ENCODE measurements around the gene CARD6. TPM values are rescaled to one million over a fixed set of nuclear protein-coding genes. Genes with fewer than 3 reads are reported as not detected.

Gene CARD6
- total RNA-seq, 1 donor from 2014 or later = 2.1 TPM

- Mint-ChIP-seq H3K9me3 (no peaks in the 10 kb centered on the region), H3K4me3 (peak overlapping the region; percentile 95), H3K36me3 (ENCODE audit: low read depth) (peaks cover 74% of the 10 kb centered on the region), H3K27me3 (ENCODE audit: insufficient read depth) (no peaks in the 10 kb centered on the region), H3K4me1 (ENCODE audit: low read depth) (peaks cover 78% of the 10 kb centered on the region), H3K27ac (peak overlapping the region; percentile 71)
- DNase-seq (ENCODE audit: low spot score) = no peak
- intact Hi-C loops (cut with micrococcal nuclease) = loop anchor here (1.0 to 10.0 kb wide), 7 partner anchors 33 to 1757 kb away; partner anchors contain the start of genes OXCT1, PRKAA1, RICTOR and RIMOC1
These were observed 9.6 kb upstream of the CARD6 start for GRCh38 chr5:40831346-40832210.

GRCh38 chr5:40832345-40832744 is 8.8 kb upstream of the CARD6 start:
- Mint-ChIP-seq H3K4me1 (ENCODE audit: low read depth) (peaks cover 72% of the 10 kb centered on the region), H3K9me3 (no peaks in the 10 kb centered on the region), H3K4me3 (peak overlapping the region; percentile 95), H3K27ac (peak overlapping the region; percentile 71), H3K36me3 (ENCODE audit: low read depth) (peaks cover 72% of the 10 kb centered on the region), H3K27me3 (ENCODE audit: insufficient read depth) (no peaks in the 10 kb centered on the region)
- no peak for DNase-seq (ENCODE audit: low spot score)
- intact Hi-C loops (cut with micrococcal nuclease) = loop anchor here (1.0 to 10.0 kb wide), 7 partner anchors 34 to 1758 kb away; partner anchors contain the start of genes OXCT1, PRKAA1, RICTOR and RIMOC1

DNA sequence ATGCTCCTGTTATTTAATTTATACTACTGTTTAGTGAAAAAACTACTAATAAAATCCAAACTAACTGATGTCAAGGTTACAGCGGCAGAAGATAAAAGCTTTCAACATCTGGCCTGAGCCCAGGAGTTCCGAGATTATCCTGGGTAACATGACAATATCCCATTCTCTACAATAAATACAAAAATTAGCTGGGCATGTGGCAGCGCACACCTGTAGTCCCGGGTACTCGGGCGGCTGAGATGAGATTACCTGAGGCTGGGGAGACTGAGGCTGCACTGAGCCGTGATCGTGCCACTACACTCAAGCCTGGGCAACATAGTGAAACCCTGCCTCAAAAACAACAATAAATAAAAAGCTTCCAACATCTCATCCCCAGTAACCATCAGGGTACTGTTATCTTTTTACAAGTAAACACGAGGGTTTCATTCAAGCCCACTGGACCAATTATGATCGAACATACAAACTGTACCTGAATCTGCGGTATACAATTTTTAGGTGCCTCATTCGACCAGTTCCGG is 7.4 kb upstream of the CARD6 start:
- Mint-ChIP-seq H3K9me3 (no peaks in the 10 kb centered on the region), H3K4me3 (peak overlapping the region; percentile 95), H3K4me1 (ENCODE audit: low read depth) (peaks cover 58% of the 10 kb centered on the region), H3K27ac (peak overlapping the region; percentile 90), H3K27me3 (ENCODE audit: insufficient read depth) (no peaks in the 10 kb centered on the region), H3K36me3 (ENCODE audit: low read depth) (peaks cover 58% of the 10 kb centered on the region)
- no peak for DNase-seq (ENCODE audit: low spot score)
- intact Hi-C loops (cut with micrococcal nuclease) = loop anchor here (2.0 to 10.0 kb wide), 8 partner anchors 45 to 1759 kb away; partner anchors contain the start of genes OXCT1, PTGER4, RICTOR and RIMOC1

DNA sequence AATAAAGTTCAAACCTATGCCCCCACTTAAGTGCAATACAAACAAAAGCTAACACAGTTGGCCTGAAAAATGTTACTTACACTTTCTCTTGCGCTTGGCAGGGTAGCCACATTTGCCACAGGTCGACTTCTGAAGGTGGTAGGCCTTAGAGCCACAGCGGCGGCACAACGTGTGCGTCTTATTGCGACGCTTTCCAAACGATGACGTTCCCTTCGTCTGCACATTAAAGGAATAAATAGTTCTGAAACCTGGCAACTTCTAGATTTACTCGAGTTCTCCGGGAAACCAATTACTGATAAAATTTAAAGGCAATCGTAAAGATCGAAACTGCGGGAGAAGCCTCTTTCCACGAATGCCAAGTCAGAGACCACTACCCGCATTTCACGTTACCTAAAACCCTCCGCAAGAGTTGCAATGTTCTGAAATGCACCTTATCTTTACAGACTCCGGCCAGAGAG is 6.7 kb upstream of the CARD6 start:
- H3K27me3 Mint-ChIP-seq (ENCODE audit: insufficient read depth) = no peaks in the 10 kb centered on the region
- peak overlapping the region; percentile 90 for H3K27ac Mint-ChIP-seq
- peaks cover 51% of the 10 kb centered on the region for H3K36me3 Mint-ChIP-seq (ENCODE audit: low read depth)
- peak; percentile 36 for DNase-seq (ENCODE audit: low spot score)
- H3K4me1 Mint-ChIP-seq (ENCODE audit: low read depth) = peaks cover 51% of the 10 kb centered on the region
- H3K9me3 Mint-ChIP-seq = no peaks in the 10 kb centered on the region
- intact Hi-C loops (cut with micrococcal nuclease) = loop anchor here (2.0 to 10.0 kb wide), 8 partner anchors 44 to 1760 kb away; partner anchors contain the start of genes OXCT1, PTGER4, RICTOR and RIMOC1
- H3K4me3 Mint-ChIP-seq = peak overlapping the region; percentile 95

GRCh38 chr5:40834849-40835787 is 6.0 kb upstream of the CARD6 start, which contains the start of gene RPL37:
Gene RPL37, minus strand, starts transcription at chr5:40835222. Its CDS starts 37 bp downstream, at chr5:40835185.
- Mint-ChIP-seq H3K36me3 (ENCODE audit: low read depth) (peaks cover 46% of the 10 kb centered on the region), H3K27ac (peak within 1 kb of the TSS; percentile 90), H3K9me3 (no peaks in the 10 kb centered on the region), H3K27me3 (ENCODE audit: insufficient read depth) (no peaks in the 10 kb centered on the region), H3K4me3 (peak within 1 kb of the TSS; percentile 95), H3K4me1 (ENCODE audit: low read depth) (peaks cover 45% of the 10 kb centered on the region)
- DNase-seq (ENCODE audit: low spot score) = peak; percentile 89
- intact Hi-C loops (cut with micrococcal nuclease) = loop anchor here (1.0 to 10.0 kb wide), 12 partner anchors 22 to 1760 kb away; partner anchors contain the start of genes OXCT1, PTGER4, RICTOR and RIMOC1

DNA sequence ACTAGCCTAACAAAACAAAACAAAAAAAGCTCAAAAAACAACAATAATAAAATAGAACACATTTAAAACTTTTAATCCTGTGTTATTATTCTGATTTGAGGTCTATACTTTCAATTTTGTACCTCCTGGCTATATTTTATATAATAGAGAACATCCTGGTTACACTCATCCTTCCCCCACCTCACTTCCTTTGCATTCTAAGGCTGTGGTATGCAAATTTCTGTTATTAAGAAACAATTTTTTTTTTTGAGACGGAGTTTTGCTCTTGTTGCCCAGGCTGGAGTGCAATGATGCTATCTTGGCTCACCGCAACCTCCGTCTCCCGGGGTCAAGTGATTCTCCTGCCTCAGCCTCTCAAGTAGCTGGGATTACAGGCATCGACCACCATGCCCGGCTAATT is 3.1 kb upstream of the CARD6 start:
- peaks cover 21% of the 10 kb centered on the region for H3K36me3 Mint-ChIP-seq (ENCODE audit: low read depth)
- H3K4me3 Mint-ChIP-seq = no peak overlapping the region
- no peak overlapping the region for H3K27ac Mint-ChIP-seq
- H3K9me3 Mint-ChIP-seq = no peaks in the 10 kb centered on the region
- H3K4me1 Mint-ChIP-seq (ENCODE audit: low read depth) = peaks cover 37% of the 10 kb centered on the region
- DNase-seq (ENCODE audit: low spot score) = no peak
- H3K27me3 Mint-ChIP-seq (ENCODE audit: insufficient read depth) = no peaks in the 10 kb centered on the region
- intact Hi-C loops (cut with micrococcal nuclease) = loop anchor here (5.0 to 10.0 kb wide), 6 partner anchors 616 to 1763 kb away; partner anchors contain the start of genes OXCT1, RICTOR and RIMOC1

GRCh38 chr5:40842351-40842750 is 1.2 kb downstream of the CARD6 start:
- H3K27ac Mint-ChIP-seq = no peak overlapping the region

DNA sequence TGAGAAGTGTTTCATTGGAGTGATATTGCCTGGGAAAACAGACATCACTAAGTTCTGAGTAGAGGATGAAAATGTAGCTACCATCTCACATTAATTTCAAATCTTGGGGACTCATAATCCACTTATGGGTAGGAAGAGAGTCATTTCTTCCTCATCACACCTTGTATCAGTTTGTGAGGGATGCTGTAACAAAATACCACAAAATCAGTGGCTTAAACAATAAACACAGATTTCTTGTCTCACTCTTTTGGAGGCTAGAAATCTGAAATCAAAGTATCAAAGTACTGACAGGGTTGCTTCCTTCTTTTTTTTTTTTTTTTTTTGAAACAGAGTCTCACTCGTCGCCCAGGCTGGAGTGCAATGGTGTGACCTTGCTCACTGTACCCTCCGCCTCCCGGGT is 3.4 kb downstream of the CARD6 start:
- peaks cover 6% of the 10 kb centered on the region for H3K36me3 Mint-ChIP-seq (ENCODE audit: low read depth)
- peaks cover 6% of the 10 kb centered on the region for H3K27me3 Mint-ChIP-seq (ENCODE audit: insufficient read depth)
- intact Hi-C loops (cut with micrococcal nuclease) = no loop called here
- peaks cover 12% of the 10 kb centered on the region for H3K4me1 Mint-ChIP-seq (ENCODE audit: low read depth)
- H3K4me3 Mint-ChIP-seq = no peak overlapping the region
- no peak overlapping the region for H3K27ac Mint-ChIP-seq
- DNase-seq (ENCODE audit: low spot score) = no peak
- no peaks in the 10 kb centered on the region for H3K9me3 Mint-ChIP-seq

More at GRCh38 chr5:40842351-40842750, 1.2 kb downstream of the CARD6 start:
- intact Hi-C loops (cut with micrococcal nuclease) = no loop called here
- Mint-ChIP-seq H3K27me3 (ENCODE audit: insufficient read depth) (peaks cover 3% of the 10 kb centered on the region), H3K4me1 (ENCODE audit: low read depth) (peaks cover 12% of the 10 kb centered on the region), H3K9me3 (no peaks in the 10 kb centered on the region), H3K4me3 (no peak overlapping the region), H3K36me3 (ENCODE audit: low read depth) (peaks cover 6% of the 10 kb centered on the region)
- DNase-seq (ENCODE audit: low spot score) = no peak

DNA sequence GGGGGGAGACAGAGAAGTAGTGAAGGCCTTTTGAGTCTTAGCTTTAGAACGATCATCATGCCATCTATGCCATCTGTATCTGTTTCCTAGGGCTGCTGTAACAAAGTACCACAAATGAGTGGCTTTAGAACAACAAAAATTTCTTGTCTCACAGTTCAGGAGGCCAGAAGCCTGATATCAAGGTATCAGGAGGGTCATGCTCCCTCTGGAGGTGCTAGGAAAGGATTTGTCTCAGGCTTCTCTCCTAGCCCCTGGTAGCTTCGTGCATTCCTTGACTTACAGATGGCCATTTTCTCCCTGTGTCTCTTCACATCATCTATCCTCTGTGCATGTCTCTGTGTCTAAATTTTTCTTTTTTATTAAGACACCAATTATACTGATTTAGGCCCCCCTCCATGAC is 5.2 kb downstream of the CARD6 start:
- Mint-ChIP-seq H3K27ac (no peak overlapping the region), H3K4me3 (no peak overlapping the region), H3K9me3 (no peaks in the 10 kb centered on the region), H3K36me3 (ENCODE audit: low read depth) (peaks cover 7% of the 10 kb centered on the region), H3K4me1 (ENCODE audit: low read depth) (peaks cover 4% of the 10 kb centered on the region), H3K27me3 (ENCODE audit: insufficient read depth) (peaks cover 6% of the 10 kb centered on the region)
- intact Hi-C loops (cut with micrococcal nuclease) = no loop called here
- no peak for DNase-seq (ENCODE audit: low spot score)

- Mint-ChIP-seq H3K27ac (no peak overlapping the region), H3K4me1 (ENCODE audit: low read depth) (no peaks in the 10 kb centered on the region), H3K36me3 (ENCODE audit: low read depth) (peaks cover 5% of the 10 kb centered on the region), H3K4me3 (no peak overlapping the region), H3K27me3 (ENCODE audit: insufficient read depth) (peaks cover 6% of the 10 kb centered on the region), H3K9me3 (no peaks in the 10 kb centered on the region)
- intact Hi-C loops (cut with micrococcal nuclease) = no loop called here
- DNase-seq (ENCODE audit: low spot score) = no peak
These were observed 6.4 kb downstream of the CARD6 start for GRCh38 chr5:40847525-40847924.

DNA sequence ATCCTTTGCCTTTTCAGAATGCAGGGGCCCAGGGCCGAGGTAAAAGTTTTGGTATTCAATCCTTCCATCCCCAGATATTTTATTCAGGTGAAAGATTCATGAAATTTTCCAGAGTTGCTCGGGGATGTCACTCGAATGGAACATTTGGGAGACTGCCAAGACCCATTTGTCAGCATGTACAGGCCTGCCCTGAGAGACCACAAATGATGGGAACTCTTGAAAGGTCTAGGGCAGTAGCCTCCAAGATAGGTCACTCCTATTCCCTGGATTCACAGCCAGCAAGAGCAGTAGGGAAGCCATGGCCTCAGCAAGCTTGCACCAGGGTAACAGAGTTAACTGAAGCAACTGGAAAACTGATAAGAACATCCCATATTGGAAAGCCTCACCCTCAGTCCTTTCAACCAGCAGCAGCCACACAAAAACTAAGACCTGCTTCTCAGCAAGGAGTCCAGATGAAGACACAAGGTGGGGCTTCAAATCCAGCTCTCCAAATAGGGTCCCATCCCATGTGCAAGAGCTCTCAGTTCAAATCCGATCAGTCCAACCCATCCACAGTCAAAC is 12.5 kb downstream of the CARD6 start:
- intact Hi-C loops (cut with micrococcal nuclease) = no loop called here
- Mint-ChIP-seq H3K36me3 (ENCODE audit: low read depth) (peaks cover 11% of the 10 kb centered on the region), H3K27ac (no peak overlapping the region), H3K4me3 (no peak overlapping the region), H3K9me3 (peaks cover 7% of the 10 kb centered on the region), H3K27me3 (ENCODE audit: insufficient read depth) (no peaks in the 10 kb centered on the region), H3K4me1 (ENCODE audit: low read depth) (no peaks in the 10 kb centered on the region)
- no peak for DNase-seq (ENCODE audit: low spot score)

GRCh38 chr5:40860711-40861110 is 19.5 kb downstream of the CARD6 start:
- DNase-seq (ENCODE audit: low spot score) = no peak
- Mint-ChIP-seq H3K9me3 (peaks cover 14% of the 10 kb centered on the region), H3K4me3 (no peak overlapping the region), H3K27ac (no peak overlapping the region), H3K4me1 (ENCODE audit: low read depth) (no peaks in the 10 kb centered on the region), H3K36me3 (ENCODE audit: low read depth) (peaks cover 1% of the 10 kb centered on the region), H3K27me3 (ENCODE audit: insufficient read depth) (no peaks in the 10 kb centered on the region)
- intact Hi-C loops (cut with micrococcal nuclease) = no loop called here
